Tibial nerve (tissue), 4 donors: ENCODE data around the gene GPR183. TPM values are rescaled to one million over a fixed set of nuclear protein-coding genes. Genes with fewer than 3 reads are reported as not detected.

Experiments
- DNase-seq, 2 donors: peaks; one replicate each; pipeline ENCODE4 v3.0.0-alpha.2; 2019; ENCODE audit warnings: low spot score in 2 of 2
- H3K27ac ChIP-seq, 4 donors: fragments of 200-600 bp; sonication (generic) in 3 of 4; one replicate each; pipeline ENCODE4 v1.5.1; 2017 to 2019; ENCODE audit warnings: mild to moderate bottlenecking in 1 of 4
- H3K27me3 ChIP-seq, 2 donors: fragments of 200-600 bp; sonication (generic) in 1 of 2; one replicate each; pipeline versions ENCODE4 v1.5.1 to v1.6.0; 2017 to 2019
- H3K36me3 ChIP-seq, 3 donors: fragments of 200-600 bp; sonication (generic); one replicate each; pipeline ENCODE4 v1.5.1; 2018 to 2019
- H3K4me1 ChIP-seq, 4 donors: fragments of 200-600 bp; sonication (generic) in 3 of 4; one replicate each; pipeline ENCODE4 v1.5.1; 2017 to 2019
- H3K4me3 ChIP-seq, 4 donors: fragments of 200-600 bp; sonication (generic) in 3 of 4; one replicate each; pipeline ENCODE4 v1.5.1; 2017 to 2019; ENCODE audit warnings: mild to moderate bottlenecking in 1 of 4, moderate library complexity in 1 of 4
- H3K9me3 ChIP-seq, 4 donors: fragments of 200-600 bp; sonication (generic) in 3 of 4; one replicate each; pipeline ENCODE4 v1.5.1; 2017 to 2019
- EP300 ChIP-seq, 2 donors: sonication (generic); formaldehyde crosslinking; IDR thresholded peaks; one replicate each; pipeline ENCODE4 v1.6.1; 2017; ENCODE audit warnings: antibody characterized with exemption in 2 of 2, mild to moderate bottlenecking in 1 of 2
- POLR2A ChIP-seq, 2 donors: fragments of 450-650 bp; IDR thresholded peaks; one replicate each; pipeline ENCODE4 v1.6.1; 2017; ENCODE audit warnings: antibody characterized with exemption in 2 of 2, mild to moderate bottlenecking in 2 of 2, moderate library complexity in 2 of 2
- WGBS, 2 donors: methylation state at CpG; one replicate each; pipeline ENCODE4 v1.1.5; 2018; 5-methylcytosine and 5-hydroxymethylcytosine counted together
- total RNA-seq, 4 donors: library from RNA; depleted of rRNA; stranded (reverse); fragments of >200 nt; gene quantifications; one replicate each; pipeline ENCODE4 v1.1.0, GENCODE V29; 2016
- TF ChIP-seq, protein P1 (sequence below), 5 experiments: fragments of 200-600 bp in 3 of 5; fragments of 450-650 bp in 2 of 5; sonication (generic) in 3 of 5; IDR thresholded peaks; one replicate each; pipeline ENCODE4 v1.5.1; 2016 to 2019; ENCODE audit warnings: antibody characterized with exemption in 5 of 5, mild to moderate bottlenecking in 3 of 5, moderate library complexity in 2 of 5

Gene GPR183
- total RNA-seq, 4 donors from 2014 or later, result 6.3 to 20.4 (median 13.1) TPM

GRCh38 chr13:99265162-99265800 lies 41.9 kb downstream of the GPR183 start:
- DNase-seq, result no peak
- no peak overlapping the region for H3K4me3 ChIP-seq
- WGBS, 2 donors, result 79 to 82% methylated on average over 8 of the region's 8 CpGs
- no peaks in the 10 kb centered on the region for H3K27me3 ChIP-seq
- no peaks in the 10 kb centered on the region for H3K9me3 ChIP-seq
- no peak overlapping the region for H3K27ac ChIP-seq
- TF ChIP-seq POLR2A (IDR thresholded peaks at IDR 0.05) (no peak), EP300 (IDR thresholded peaks at IDR 0.05) (no peak)
- TF ChIP-seq, protein P1, sequence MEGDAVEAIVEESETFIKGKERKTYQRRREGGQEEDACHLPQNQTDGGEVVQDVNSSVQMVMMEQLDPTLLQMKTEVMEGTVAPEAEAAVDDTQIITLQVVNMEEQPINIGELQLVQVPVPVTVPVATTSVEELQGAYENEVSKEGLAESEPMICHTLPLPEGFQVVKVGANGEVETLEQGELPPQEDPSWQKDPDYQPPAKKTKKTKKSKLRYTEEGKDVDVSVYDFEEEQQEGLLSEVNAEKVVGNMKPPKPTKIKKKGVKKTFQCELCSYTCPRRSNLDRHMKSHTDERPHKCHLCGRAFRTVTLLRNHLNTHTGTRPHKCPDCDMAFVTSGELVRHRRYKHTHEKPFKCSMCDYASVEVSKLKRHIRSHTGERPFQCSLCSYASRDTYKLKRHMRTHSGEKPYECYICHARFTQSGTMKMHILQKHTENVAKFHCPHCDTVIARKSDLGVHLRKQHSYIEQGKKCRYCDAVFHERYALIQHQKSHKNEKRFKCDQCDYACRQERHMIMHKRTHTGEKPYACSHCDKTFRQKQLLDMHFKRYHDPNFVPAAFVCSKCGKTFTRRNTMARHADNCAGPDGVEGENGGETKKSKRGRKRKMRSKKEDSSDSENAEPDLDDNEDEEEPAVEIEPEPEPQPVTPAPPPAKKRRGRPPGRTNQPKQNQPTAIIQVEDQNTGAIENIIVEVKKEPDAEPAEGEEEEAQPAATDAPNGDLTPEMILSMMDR (IDR thresholded peaks at IDR 0.05), result no peak
- peaks cover 0 to 21% (median 3%) of the 10 kb centered on the region in 4 donors for H3K4me1 ChIP-seq
- peaks cover 0 to 8% (median 0%) of the 10 kb centered on the region in 3 donors for H3K36me3 ChIP-seq

- H3K4me1 ChIP-seq, result peaks cover 0 to 25% (median 3%) of the 10 kb centered on the region in 4 donors
- TF ChIP-seq POLR2A (IDR thresholded peaks at IDR 0.05), result no peak
- no peak for TF ChIP-seq EP300 (IDR thresholded peaks at IDR 0.05)
- TF ChIP-seq, protein P1 (IDR thresholded peaks at IDR 0.05), result no peak
- no peaks in the 10 kb centered on the region for H3K27me3 ChIP-seq
- H3K4me3 ChIP-seq, result no peak overlapping the region
- peaks cover 0 to 8% (median 0%) of the 10 kb centered on the region in 3 donors for H3K36me3 ChIP-seq
- H3K27ac ChIP-seq, result no peak overlapping the region
- 44 to 82% methylated on average over 1 of the region's 1 CpG for WGBS, 2 donors
- no peak for DNase-seq
- H3K9me3 ChIP-seq, result no peaks in the 10 kb centered on the region
Observed at GRCh38 chr13:99264051-99264450, 43.1 kb downstream of the GPR183 start.

GRCh38 chr13:99263126-99263785 lies 43.9 kb downstream of the GPR183 start:
- TF ChIP-seq POLR2A (IDR thresholded peaks at IDR 0.05), result no peak
- TF ChIP-seq EP300 (IDR thresholded peaks at IDR 0.05), result no peak
- TF ChIP-seq, protein P1 (IDR thresholded peaks at IDR 0.05), result no peak
- DNase-seq, result no peak
- Histone ChIP-seq H3K36me3 (peaks cover 0 to 8% (median 0%) of the 10 kb centered on the region in 3 donors), H3K27me3 (no peaks in the 10 kb centered on the region), H3K27ac (no peak overlapping the region), H3K4me1 (peaks cover 0 to 25% (median 3%) of the 10 kb centered on the region in 4 donors), H3K4me3 (no peak overlapping the region), H3K9me3 (no peaks in the 10 kb centered on the region)
- WGBS, 2 donors, result 86 to 88% methylated on average over 7 of the region's 7 CpGs

GRCh38 chr13:99261059-99261458 lies 46.1 kb downstream of the GPR183 start:
- H3K4me3 ChIP-seq, result no peak overlapping the region
- H3K36me3 ChIP-seq, result no peaks in the 10 kb centered on the region
- WGBS, 2 donors, result 83 to 87% methylated on average over 1 of the region's 1 CpG
- TF ChIP-seq EP300 (IDR thresholded peaks at IDR 0.05) (no peak), POLR2A (IDR thresholded peaks at IDR 0.05) (no peak)
- TF ChIP-seq, protein P1 (IDR thresholded peaks at IDR 0.05), result no peak
- H3K27ac ChIP-seq, result no peak overlapping the region
- no peak for DNase-seq
- no peaks in the 10 kb centered on the region for H3K9me3 ChIP-seq
- peaks cover 0 to 25% (median 3%) of the 10 kb centered on the region in 4 donors for H3K4me1 ChIP-seq
- H3K27me3 ChIP-seq, result no peaks in the 10 kb centered on the region

DNA sequence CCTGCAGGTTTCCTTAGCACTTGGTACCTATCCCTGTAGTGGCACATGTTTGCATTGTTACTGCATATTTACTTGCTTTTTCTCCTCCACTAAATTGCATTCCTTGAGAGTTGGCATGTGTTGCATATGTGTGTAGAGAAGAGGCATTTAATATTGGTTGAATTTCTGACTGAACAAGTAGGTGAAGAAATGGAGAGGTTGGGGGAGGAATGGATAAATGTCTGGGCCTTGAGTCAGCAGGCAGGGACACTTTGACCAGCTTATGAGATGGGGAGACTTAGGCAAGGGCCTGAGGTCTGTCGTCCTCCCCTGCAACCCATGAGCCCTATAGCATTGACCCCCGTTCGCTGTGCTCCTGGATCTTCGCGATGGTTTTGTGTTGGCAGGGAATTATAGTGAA lies 47.0 kb downstream of the GPR183 start:
- Histone ChIP-seq H3K9me3 (no peaks in the 10 kb centered on the region), H3K36me3 (peaks cover 0 to 5% (median 0%) of the 10 kb centered on the region in 3 donors), H3K4me1 (peaks cover 0 to 25% (median 3%) of the 10 kb centered on the region in 4 donors), H3K27ac (no peak overlapping the region), H3K27me3 (no peaks in the 10 kb centered on the region), H3K4me3 (no peak overlapping the region)
- TF ChIP-seq EP300 (IDR thresholded peaks at IDR 0.05) (no peak), POLR2A (IDR thresholded peaks at IDR 0.05) (no peak)
- TF ChIP-seq, protein P1 (IDR thresholded peaks at IDR 0.05), result no peak
- 69 to 70% methylated on average over 5 of the region's 5 CpGs for WGBS, 2 donors
- no peak for DNase-seq
